SH-SY5Y (cell line): ENCODE results near the gene TRIM67.

Experiments
- GATA2 ChIP-seq: IDR thresholded peaks from 2 replicates; pipeline ENCODE4 v1.6.1; 2011; ENCODE audit warnings: mild to moderate bottlenecking, low read depth, low read length
- GATA3 ChIP-seq: IDR thresholded peaks from 2 replicates; pipeline ENCODE4 v1.6.1; 2011; ENCODE audit warnings: low read depth, mild to moderate bottlenecking, low read length, moderate library complexity

- no peak for TF ChIP-seq GATA2
- TF ChIP-seq GATA3, result no peak
These were observed 14.0 kb upstream of the TRIM67 start for GRCh38 chr1:231147896-231148295.
